Epithelial cell of prostate (primary cell): ENCODE results near the gene CEP78.

Source experiments
- DNase-seq: peaks from one replicate; pipeline ENCODE4 v3.0.0-alpha.2; 2011; ENCODE audit warnings: low read depth, low spot score
- H3K27ac ChIP-seq: fragments of 450-650 bp; 2 replicates; pipeline ENCODE4 v1.5.1; 2017; ENCODE audit warnings: mild to moderate bottlenecking

The CEP78 gene

DNA sequence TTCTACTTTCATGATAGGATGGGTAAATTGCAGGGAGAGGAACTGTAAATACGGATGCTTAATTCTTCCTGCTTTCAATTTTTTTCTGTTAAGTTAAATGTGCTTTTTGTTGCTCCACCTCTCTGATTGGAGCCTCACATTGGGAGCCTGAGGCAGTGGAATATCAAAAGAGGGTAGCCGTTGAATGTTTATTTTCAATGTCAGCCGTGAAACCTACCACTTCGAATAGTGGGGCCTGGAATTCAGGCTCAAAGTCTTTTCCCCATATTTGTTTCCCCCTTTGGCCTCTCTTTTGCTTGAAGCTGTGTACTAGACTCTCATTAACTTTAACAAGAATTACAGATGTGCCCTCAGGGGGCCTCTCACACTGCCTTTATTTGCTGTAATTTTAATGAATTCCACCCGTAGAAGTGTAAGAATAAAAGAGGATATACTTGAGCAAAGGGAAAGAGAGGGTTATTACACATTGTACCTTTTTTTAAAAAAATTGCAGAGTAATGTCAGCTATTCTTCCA is 90.0 kb downstream of the CEP78 start:
- DNase-seq = no peak
- H3K27ac ChIP-seq = no peak overlapping the region

GRCh38 chr9:78326564-78326963 is 90.7 kb downstream of the CEP78 start:
- H3K27ac ChIP-seq = no peak overlapping the region
- DNase-seq = no peak
